ENCODE results near the gene ORM2. TPM values are rescaled to one million over a fixed set of nuclear protein-coding genes. Genes with fewer than 3 reads are reported as not detected.
"Not testable (repeated sequence)": the region's sequence is repeated elsewhere in the genome, so short reads cannot be mapped to it uniquely, and the experiment has no call there.

ORM2 gene
- not detected in 2 replicates for total RNA-seq (2014; rRNA removed; shearing (Covaris generic))

- not testable (repeated sequence) for DNase-seq (ENCODE audit: low spot score)
Measured at GRCh38 chr9:114329625-114330022, at the start of gene ORM2. Gene ORM2, plus strand, starts transcription at chr9:114329869. Its CDS starts 36 bp downstream, at chr9:114329905.

DNA sequence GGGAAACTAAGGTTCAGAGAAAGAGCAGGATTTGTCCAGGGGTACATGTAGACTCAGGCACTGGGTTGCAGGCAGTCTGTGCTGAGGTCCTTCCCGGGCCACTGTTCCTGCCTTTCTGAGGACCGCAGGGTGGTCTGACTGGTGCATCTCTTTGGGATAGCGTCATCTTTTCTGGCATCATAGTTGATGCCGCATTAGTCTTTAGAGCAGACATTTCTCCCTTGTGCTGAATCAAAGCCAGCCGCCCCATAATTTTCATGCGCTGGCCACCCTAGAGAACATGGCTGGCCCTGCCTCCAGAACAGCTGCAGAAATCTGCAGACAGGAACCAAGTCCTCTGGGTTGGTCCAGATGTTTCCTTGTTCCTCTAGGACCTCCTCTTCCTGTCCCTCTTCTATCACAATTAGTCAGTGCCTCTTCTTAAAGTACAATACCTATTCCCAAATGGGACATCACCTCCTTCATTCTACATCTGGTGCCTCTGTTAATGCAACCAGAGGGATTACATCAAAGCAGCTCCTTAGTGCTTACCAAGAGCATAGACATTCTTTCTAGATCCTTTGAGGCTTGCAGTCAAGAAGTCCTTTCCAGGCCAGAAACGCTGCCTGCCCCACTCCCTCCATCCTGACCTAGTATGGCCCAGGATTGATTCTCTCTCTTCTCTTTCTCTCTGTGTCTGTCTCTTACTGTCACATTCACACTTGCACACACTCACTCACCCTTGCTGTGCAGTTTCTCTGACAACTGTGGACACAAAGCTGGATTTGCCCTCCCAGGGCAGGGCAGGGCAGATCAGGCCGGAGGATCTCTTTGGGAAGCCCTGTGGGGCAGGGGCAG is 48.8 kb upstream of the ORM2 start:
- no peak for DNase-seq (ENCODE audit: low spot score)

- peak; percentile 92 for DNase-seq (ENCODE audit: low spot score)
Measured at GRCh38 chr9:114281473-114282103, 48.1 kb upstream of the ORM2 start.

DNA sequence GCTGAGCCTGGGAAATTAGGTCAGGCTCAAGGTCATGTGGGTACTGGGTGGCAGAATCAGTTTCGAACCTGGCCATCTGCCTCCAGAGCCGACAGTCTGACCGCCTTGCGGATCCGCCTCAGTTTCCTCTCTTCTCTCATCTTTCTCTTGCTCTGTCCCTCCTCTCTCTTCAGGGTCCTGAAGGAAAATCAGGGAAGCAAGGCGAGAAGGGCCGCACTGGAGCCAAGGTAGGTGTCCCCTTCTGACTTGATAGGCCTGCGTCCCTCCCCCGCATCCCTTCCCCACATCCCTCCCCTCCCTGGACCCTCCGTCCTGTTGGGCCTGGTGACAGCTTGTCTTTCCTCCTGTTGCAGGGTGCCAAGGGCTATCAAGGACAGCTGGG is 47.6 kb upstream of the ORM2 start:
- DNase-seq (ENCODE audit: low spot score): no peak

GRCh38 chr9:114282507-114282906 is 47.2 kb upstream of the ORM2 start:
- peak; percentile 41 for DNase-seq (ENCODE audit: low spot score)

DNA sequence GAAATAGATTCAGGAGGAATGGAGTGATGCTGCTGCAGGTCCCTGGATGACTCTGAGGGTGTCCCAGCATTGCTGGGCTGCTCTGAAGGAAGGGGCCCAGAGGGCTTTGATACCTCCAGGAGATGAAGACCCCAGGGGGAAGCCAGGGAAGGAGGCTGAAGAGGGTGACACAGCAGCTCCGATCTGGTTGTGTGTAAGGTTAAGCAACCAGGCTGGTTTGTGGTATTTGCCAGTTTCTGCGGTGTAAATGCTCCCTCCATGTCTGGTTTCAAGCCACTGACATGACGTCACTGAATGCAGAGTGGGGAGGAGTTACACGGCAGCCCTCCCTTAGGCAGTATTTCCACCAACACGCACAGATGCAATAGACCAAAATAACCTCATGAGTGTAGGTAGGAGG is 46.7 kb upstream of the ORM2 start:
- DNase-seq (ENCODE audit: low spot score): peak; percentile 90

- DNase-seq (ENCODE audit: low spot score): no peak
Measured at GRCh38 chr9:114283551-114284111, 46.0 kb upstream of the ORM2 start.

- no peak for DNase-seq (ENCODE audit: low spot score)
Measured at GRCh38 chr9:114284316-114285060, 45.2 kb upstream of the ORM2 start.

DNA sequence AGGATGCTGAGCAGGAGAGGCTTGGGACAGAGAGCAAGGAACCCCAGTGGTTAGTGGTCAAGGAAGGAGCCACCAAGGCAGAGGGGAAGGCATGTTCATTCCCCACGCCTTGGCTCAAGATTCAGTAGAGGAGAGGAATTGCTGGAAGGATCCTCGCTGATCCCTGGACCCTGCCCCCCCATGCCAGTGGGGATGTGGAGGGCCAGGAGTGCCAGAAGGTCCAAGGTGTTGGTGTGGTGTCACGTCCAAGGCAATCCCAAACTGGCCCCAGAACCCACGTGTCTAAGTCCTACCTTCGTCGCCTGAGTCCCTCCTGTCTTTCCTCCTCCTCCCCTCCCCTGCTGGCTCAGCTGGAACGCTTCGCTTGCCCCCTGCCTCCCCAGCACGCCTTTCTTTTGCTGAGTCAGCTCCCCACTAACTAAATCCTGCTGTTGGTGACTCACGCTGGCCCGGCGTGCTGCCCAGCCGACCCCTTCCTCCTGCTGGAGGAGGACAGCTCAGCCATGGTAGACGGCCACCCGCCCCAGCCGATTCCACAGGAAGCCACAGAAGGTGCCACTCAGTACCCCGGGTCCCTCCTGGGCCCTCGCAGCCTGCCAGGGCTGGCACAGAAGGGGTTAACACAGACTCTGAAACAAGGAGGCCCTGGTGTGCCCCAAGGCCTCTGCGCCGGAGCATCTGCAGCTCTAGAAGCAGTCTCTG is 44.4 kb upstream of the ORM2 start:
- peak; percentile 92 for DNase-seq (ENCODE audit: low spot score)

DNA sequence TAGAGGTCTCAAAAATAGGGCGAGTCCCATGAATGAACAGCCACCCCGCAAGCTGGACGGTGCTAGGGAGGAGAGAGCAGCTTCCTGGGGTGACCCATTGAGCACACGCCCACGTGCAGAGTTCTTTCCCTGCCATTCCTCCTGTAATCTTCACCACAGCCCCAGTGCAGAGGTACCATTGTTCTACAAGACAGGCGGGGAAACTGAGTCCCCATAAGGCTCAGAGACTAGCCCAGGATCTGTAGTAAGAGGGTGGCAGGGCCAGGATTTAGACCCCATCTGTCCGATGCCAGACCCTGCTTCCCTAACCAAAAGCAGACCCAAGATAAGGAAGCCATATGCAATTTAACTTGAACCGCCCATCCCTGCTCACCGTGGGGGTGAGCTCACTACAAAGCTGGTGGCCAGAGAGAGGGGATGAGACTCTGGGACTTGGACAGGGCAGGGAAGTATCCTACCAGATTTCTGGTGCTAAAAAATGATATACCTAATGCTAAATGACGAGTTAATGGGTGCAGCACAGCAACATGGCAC is 43.5 kb upstream of the ORM2 start:
- no peak for DNase-seq (ENCODE audit: low spot score)

DNA sequence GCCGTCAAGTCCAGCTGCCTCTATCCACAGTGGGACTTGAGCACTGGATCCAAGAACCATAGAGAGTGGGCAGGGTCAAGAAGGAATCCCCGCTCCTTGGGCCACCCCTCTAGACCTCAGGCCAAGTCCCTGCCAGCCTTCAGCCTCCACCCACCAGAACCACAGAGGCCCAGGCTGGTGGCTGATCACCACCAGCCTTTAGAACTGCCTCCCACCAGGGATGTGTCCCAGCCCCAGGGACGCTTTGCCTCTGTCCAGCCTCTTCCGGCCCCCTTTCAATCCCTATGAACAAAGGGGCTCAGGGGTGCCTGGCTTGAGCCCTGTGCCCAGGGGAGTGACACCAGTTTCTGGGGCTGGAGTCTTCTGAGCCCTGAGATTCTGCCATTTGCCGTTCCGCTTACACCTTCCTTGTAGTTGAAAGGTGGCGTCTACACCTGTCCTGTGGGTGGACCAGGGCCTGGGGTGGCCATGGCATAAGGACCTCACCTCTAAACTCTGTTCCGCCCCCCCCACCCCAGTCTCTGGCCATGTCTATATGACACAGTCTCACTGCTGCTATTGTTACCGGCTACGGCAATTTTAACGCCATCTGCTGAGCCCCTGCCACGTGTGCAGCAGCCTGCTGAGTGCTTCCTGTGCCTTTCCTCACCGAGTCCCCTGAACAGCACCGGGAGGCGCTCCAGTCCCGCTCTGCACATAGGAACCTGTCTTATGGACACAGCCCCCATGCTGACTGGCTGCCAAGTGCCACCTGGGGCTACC is 42.5 kb upstream of the ORM2 start:
- no peak for DNase-seq (ENCODE audit: low spot score)

GRCh38 chr9:114287763-114288192 is 41.9 kb upstream of the ORM2 start:
- no peak for DNase-seq (ENCODE audit: low spot score)

DNA sequence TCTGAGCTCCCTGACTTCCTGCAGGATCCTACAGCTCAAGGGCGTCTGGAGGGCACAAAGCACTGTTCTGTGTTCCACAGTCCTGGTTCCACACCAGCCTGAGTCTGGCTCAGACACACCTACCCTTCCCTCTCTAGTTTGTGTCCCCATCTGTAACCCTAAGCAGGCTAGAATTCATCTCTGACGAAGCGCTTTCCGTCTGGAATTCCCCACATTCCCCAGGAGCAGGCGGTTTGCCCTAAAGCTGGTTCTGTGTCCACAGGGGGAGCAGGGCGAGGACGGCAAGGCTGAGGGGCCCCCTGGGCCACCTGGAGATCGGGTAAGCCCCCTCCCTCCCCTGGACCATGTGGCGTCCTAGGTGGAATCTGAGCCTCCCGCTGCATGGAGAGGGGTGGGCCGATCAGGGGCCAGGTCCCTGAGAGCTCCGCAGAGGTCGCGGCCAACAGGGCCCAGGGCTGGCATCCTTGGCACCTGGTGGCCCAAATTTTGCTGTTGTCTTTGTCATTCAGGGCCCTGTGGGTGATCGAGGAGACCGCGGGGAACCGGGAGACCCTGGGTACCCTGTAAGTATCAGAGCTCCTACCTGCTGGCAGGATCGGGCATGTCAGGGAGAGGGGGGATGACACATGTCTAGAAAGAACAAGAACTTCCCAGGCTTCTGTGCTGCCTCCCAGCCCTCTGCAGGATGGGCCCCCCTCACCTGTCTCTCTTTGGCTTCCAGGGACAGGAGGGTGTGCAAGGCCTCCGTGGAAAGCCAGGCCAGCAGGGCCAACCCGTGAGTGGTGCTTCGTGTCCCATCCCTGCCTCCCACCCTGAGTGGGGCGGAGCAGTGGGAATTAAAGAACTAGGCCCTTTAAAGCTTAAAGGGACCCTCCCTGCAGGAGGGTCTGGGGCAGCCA is 41.2 kb upstream of the ORM2 start:
- DNase-seq (ENCODE audit: low spot score): peak; percentile 82

DNA sequence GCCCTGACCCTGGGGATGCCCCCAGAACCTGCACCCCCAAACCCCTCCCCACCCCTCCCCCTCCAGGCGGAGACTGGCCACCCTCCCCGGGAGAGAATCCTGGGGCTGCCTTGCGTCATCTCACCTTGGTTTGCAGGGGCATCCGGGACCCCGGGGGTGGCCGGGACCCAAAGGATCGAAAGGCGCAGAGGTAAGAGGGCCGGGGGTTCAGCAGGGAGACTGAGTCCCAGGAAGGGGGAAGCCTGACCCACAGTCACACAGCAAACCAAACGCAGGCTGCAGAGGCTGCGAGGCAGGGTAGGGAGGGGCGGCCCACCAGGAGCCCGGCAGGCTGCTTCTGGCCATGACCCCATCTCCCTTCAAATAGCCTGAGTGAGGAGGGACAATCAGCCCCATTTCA is 40.6 kb upstream of the ORM2 start:
- no peak for DNase-seq (ENCODE audit: low spot score)

- no peak for DNase-seq (ENCODE audit: low spot score)
Measured at GRCh38 chr9:114289571-114290481, 39.8 kb upstream of the ORM2 start.

- no peak for DNase-seq (ENCODE audit: low spot score)
Measured at GRCh38 chr9:114290561-114290986, 39.1 kb upstream of the ORM2 start.

- peak; percentile 75 for DNase-seq (ENCODE audit: low spot score)
Measured at GRCh38 chr9:114291064-114291474, 38.6 kb upstream of the ORM2 start.

GRCh38 chr9:114291886-114292590 is 37.6 kb upstream of the ORM2 start:
- no peak for DNase-seq (ENCODE audit: low spot score)
